Measurements from ENCODE around the gene SPIN1. TPM values are rescaled to one million over a fixed set of nuclear protein-coding genes. Genes with fewer than 3 reads are reported as not detected.

Gene SPIN1
- total and polyA plus RNA-seq, 12 donors = 36.3 to 79.9 (median 57.4) TPM

DNA sequence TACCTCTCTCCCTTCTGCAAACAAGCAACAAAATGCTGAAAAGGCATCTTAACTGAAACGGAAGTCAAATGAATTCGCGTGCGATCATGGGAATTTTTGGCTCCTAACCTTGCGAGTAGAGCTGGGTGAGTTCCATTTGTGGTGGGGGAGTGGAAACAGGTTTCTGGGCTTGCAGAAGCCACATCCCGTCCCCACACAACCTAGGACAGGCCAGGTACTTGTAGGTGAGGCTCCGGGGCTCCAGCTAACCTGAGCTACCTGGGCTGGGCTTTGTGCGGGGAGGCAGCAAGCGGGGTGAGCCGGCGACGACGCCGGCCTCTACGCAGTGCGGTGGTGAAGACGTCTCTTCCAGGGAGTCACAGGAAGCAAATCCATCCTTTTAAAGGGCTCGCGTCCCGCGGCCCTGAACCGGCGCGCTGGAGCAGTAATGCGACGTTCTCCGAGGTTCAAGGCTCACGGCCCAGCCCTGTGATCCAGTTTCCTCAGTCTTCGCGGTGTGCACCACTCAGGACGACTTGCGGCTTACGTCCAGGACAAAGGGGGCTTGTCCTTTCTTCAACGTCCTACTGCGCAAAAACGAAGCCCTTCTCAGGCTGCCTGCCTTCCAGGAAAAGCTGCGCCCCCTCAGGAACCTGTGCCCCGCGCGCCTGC lies 567 bp upstream of the SPIN1 start:
- Histone ChIP-seq H3K4me1 (replicated peaks in 1 of 2) (peaks cover 0 to 39% of the 10 kb centered on the region in 2 donors), H3K9me3 (replicated peaks in 1 of 3) (no peaks in the 10 kb centered on the region), H3K4me3 (peak overlapping the region; percentile 44 to 99 (median 59)), H3K36me3 (replicated peaks in 1 of 2) (no peaks in the 10 kb centered on the region), H3K27me3 (no peaks in the 10 kb centered on the region), H3K27ac (peak overlapping the region; percentile 78 to 100 (median 96))
- TF ChIP-seq, protein P1, sequence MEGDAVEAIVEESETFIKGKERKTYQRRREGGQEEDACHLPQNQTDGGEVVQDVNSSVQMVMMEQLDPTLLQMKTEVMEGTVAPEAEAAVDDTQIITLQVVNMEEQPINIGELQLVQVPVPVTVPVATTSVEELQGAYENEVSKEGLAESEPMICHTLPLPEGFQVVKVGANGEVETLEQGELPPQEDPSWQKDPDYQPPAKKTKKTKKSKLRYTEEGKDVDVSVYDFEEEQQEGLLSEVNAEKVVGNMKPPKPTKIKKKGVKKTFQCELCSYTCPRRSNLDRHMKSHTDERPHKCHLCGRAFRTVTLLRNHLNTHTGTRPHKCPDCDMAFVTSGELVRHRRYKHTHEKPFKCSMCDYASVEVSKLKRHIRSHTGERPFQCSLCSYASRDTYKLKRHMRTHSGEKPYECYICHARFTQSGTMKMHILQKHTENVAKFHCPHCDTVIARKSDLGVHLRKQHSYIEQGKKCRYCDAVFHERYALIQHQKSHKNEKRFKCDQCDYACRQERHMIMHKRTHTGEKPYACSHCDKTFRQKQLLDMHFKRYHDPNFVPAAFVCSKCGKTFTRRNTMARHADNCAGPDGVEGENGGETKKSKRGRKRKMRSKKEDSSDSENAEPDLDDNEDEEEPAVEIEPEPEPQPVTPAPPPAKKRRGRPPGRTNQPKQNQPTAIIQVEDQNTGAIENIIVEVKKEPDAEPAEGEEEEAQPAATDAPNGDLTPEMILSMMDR (IDR thresholded peaks at IDR 0.05) = no peak
- TF ChIP-seq POLR2A (IDR thresholded peaks at IDR 0.05) = peak; percentile 82 to 91
- intact Hi-C loops (cut with DNase I) = loop anchor here in 1 of 2 donors (5.0 kb wide), 1 partner anchor 190 kb away; no protein-coding TSS in a partner anchor
- WGBS, 4 donors = 0 to 2% (median 1%) methylated on average over 8 to 40 of the region's 40 CpGs
- DNase-seq = peak; percentile 64 to 79 (median 74)

- peak in 6 of 7 donors; percentile 76 to 85 (median 79) for DNase-seq
- no peaks in the 10 kb centered on the region for H3K9me3 ChIP-seq (replicated peaks in 1 of 3)
- H3K27me3 ChIP-seq = no peaks in the 10 kb centered on the region
- TF ChIP-seq, protein P1 (IDR thresholded peaks at IDR 0.05) = peak in 1 of 6 experiments; percentile 13
- peak; percentile 44 to 79 for TF ChIP-seq POLR2A (IDR thresholded peaks at IDR 0.05)
- WGBS, 4 donors = 0 to 1% (median 1%) methylated on average over 23 to 71 of the region's 71 CpGs
- H3K4me1 ChIP-seq (replicated peaks in 1 of 2) = peaks cover 0 to 46% of the 10 kb centered on the region in 2 donors
- intact Hi-C loops (cut with DNase I) = loop anchor here in 1 of 2 donors (5.0 kb wide), 1 partner anchor 188 kb away; no protein-coding TSS in a partner anchor
- peak overlapping the region; percentile 60 to 100 (median 96) for H3K27ac ChIP-seq
- H3K4me3 ChIP-seq = peak overlapping the region in 3 of 4 donors; percentile 9 to 99 (median 72)
- H3K36me3 ChIP-seq (replicated peaks in 1 of 2) = no peaks in the 10 kb centered on the region
These were observed 802 bp downstream of the SPIN1 start for GRCh38 chr9:88388886-88389605.

DNA sequence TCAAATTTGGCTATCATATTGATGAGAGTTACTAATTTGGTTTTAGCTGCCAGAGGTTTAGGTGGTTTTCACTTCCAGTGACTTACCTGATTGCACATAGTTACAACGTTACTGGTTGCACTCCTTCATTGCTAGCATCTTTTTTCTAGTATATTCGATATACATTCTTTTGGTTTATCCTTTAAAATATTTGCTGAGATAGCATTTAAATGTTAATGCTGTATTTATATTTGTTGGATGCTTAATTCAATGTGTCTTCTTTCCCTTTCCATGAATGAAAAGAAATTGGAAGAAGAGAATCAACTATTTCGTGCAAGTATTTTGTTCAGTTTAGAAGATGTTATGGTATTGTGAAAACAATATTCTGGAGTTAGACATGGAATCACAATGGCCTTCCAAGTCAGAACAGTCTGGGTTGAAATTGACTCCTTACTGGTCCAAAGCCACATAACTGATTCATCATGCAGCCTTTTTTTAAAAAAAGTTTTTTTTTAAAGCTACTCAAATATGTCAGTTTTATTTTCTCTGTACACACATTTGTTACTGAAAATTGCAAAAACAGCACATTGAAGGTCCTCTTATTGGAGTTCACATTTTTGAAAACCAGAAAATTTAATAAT lies 2.2 kb downstream of the SPIN1 start:
- peak overlapping the region in 1 of 5 donors; percentile 96 for H3K27ac ChIP-seq
- TF ChIP-seq POLR2A (IDR thresholded peaks at IDR 0.05) = no peak
- TF ChIP-seq, protein P1 (IDR thresholded peaks at IDR 0.05) = no peak
- no peak for DNase-seq
- no peaks in the 10 kb centered on the region for H3K9me3 ChIP-seq (replicated peaks in 1 of 3)
- no peak overlapping the region for H3K4me3 ChIP-seq
- H3K36me3 ChIP-seq (replicated peaks in 1 of 2) = no peaks in the 10 kb centered on the region
- WGBS, 4 donors = 55 to 74% (median 67%) methylated on average over 3 of the region's 3 CpGs
- intact Hi-C loops (cut with DNase I) = no loop called here
- H3K27me3 ChIP-seq = no peaks in the 10 kb centered on the region
- H3K4me1 ChIP-seq (replicated peaks in 1 of 2) = peaks cover 0 to 46% of the 10 kb centered on the region in 2 donors

- 75 to 83% (median 79%) methylated on average over 2 of the region's 2 CpGs for WGBS, 4 donors
- Histone ChIP-seq H3K27me3 (no peaks in the 10 kb centered on the region), H3K4me1 (replicated peaks in 1 of 2) (peaks cover 0 to 46% of the 10 kb centered on the region in 2 donors), H3K27ac (peak overlapping the region in 1 of 5 donors; percentile 96), H3K36me3 (replicated peaks in 1 of 2) (no peaks in the 10 kb centered on the region), H3K9me3 (replicated peaks in 1 of 3) (no peaks in the 10 kb centered on the region), H3K4me3 (no peak overlapping the region)
- no peak for TF ChIP-seq POLR2A (IDR thresholded peaks at IDR 0.05)
- TF ChIP-seq, protein P1 (IDR thresholded peaks at IDR 0.05) = no peak
- intact Hi-C loops (cut with DNase I) = no loop called here
- no peak for DNase-seq
These were observed 3.0 kb downstream of the SPIN1 start for GRCh38 chr9:88391236-88391635.
